Measurements from ENCODE around the gene C4orf51. TPM values are rescaled to one million over a fixed set of nuclear protein-coding genes. Genes with fewer than 3 reads are reported as not detected.
"Not testable (repeated sequence)": the region's sequence is repeated elsewhere in the genome, so short reads cannot be mapped to it uniquely, and the experiment has no call there.

C4orf51 gene
- not detected for total RNA-seq

GRCh38 chr4:145679991-145680455, at the start of gene C4orf51:
C4orf51 (plus strand) TSS chr4:145680146; CDS start chr4:145680204, 58 bp downstream.
- no peak within 1 kb of the TSS for H3K27ac Mint-ChIP-seq
- no peaks in the 10 kb centered on the region for H3K4me1 Mint-ChIP-seq (ENCODE audit: low read depth in 2 of 2)
- peaks cover 9 to 23% of the 10 kb centered on the region in 2 donors for H3K27me3 Mint-ChIP-seq
- no peaks in the 10 kb centered on the region for H3K36me3 Mint-ChIP-seq
- no peaks in the 10 kb centered on the region for H3K9me3 Mint-ChIP-seq
- no peak for DNase-seq (ENCODE audit: low spot score)
- H3K4me3 Mint-ChIP-seq = no peak within 1 kb of the TSS
- no peak for ATAC-seq

- Mint-ChIP-seq H3K4me1 (ENCODE audit: low read depth in 2 of 2) (peaks cover 16 to 32% of the 10 kb centered on the region in 2 donors), H3K36me3 (peaks cover 13% of the 10 kb centered on the region), H3K27me3 (no peaks in the 10 kb centered on the region), H3K27ac (peak overlapping the region in 1 of 2 donors; percentile 54), H3K4me3 (no peak overlapping the region), H3K9me3 (no peaks in the 10 kb centered on the region)
- DNase-seq (ENCODE audit: low spot score) (no peak), ATAC-seq (no peak)
Measured at GRCh38 chr4:145635117-145635516, 44.8 kb upstream of the C4orf51 start.

- Mint-ChIP-seq H3K36me3 (peaks cover 12% of the 10 kb centered on the region), H3K9me3 (no peaks in the 10 kb centered on the region), H3K27me3 (no peaks in the 10 kb centered on the region), H3K27ac (peak overlapping the region in 1 of 2 donors; percentile 54), H3K4me3 (no peak overlapping the region), H3K4me1 (ENCODE audit: low read depth in 2 of 2) (peaks cover 16 to 30% of the 10 kb centered on the region in 2 donors)
- DNase-seq (ENCODE audit: low spot score) = no peak
- ATAC-seq = no peak
Measured at GRCh38 chr4:145635630-145636029, 44.3 kb upstream of the C4orf51 start.

GRCh38 chr4:145639186-145639698, 40.7 kb upstream of the C4orf51 start:
- Mint-ChIP-seq H3K27ac (no peak overlapping the region), H3K36me3 (peaks cover 5% of the 10 kb centered on the region), H3K27me3 (no peaks in the 10 kb centered on the region), H3K4me1 (ENCODE audit: low read depth in 2 of 2) (peaks cover 0 to 17% of the 10 kb centered on the region in 2 donors), H3K4me3 (no peak overlapping the region), H3K9me3 (no peaks in the 10 kb centered on the region)
- ATAC-seq (no peak), DNase-seq (ENCODE audit: low spot score) (no peak)

- not testable (repeated sequence) for H3K4me1 Mint-ChIP-seq (ENCODE audit: low read depth in 2 of 2); H3K27ac Mint-ChIP-seq; H3K36me3 Mint-ChIP-seq; H3K9me3 Mint-ChIP-seq; DNase-seq (ENCODE audit: low spot score); ATAC-seq; H3K27me3 Mint-ChIP-seq; H3K4me3 Mint-ChIP-seq
Measured at GRCh38 chr4:145640236-145640635, 39.7 kb upstream of the C4orf51 start.

GRCh38 chr4:145643295-145643694, 36.7 kb upstream of the C4orf51 start:
- no peak for ATAC-seq

GRCh38 chr4:145644699-145645098, 35.2 kb upstream of the C4orf51 start:
- no peak for ATAC-seq
- Mint-ChIP-seq H3K4me1 (ENCODE audit: low read depth in 2 of 2) (peaks cover 0 to 5% of the 10 kb centered on the region in 2 donors), H3K36me3 (peaks cover 17% of the 10 kb centered on the region), H3K4me3 (no peak overlapping the region), H3K27ac (no peak overlapping the region), H3K27me3 (no peaks in the 10 kb centered on the region), H3K9me3 (no peaks in the 10 kb centered on the region)
- no peak for DNase-seq (ENCODE audit: low spot score)

More at GRCh38 chr4:145643295-145643694, 36.7 kb upstream of the C4orf51 start:
- Mint-ChIP-seq H3K4me3 (no peak overlapping the region), H3K36me3 (peaks cover 23% of the 10 kb centered on the region), H3K4me1 (ENCODE audit: low read depth in 2 of 2) (peaks cover 0 to 5% of the 10 kb centered on the region in 2 donors), H3K27me3 (no peaks in the 10 kb centered on the region), H3K9me3 (no peaks in the 10 kb centered on the region), H3K27ac (no peak overlapping the region)
- no peak for DNase-seq (ENCODE audit: low spot score)

GRCh38 chr4:145656156-145656555, 23.8 kb upstream of the C4orf51 start:
- no peaks in the 10 kb centered on the region for H3K4me1 Mint-ChIP-seq (ENCODE audit: low read depth in 2 of 2)
- ATAC-seq = no peak
- H3K4me3 Mint-ChIP-seq = no peak overlapping the region
- H3K9me3 Mint-ChIP-seq = no peaks in the 10 kb centered on the region
- H3K27me3 Mint-ChIP-seq = no peaks in the 10 kb centered on the region
- no peak for DNase-seq (ENCODE audit: low spot score)
- H3K27ac Mint-ChIP-seq = no peak overlapping the region
- H3K36me3 Mint-ChIP-seq = peaks cover 37% of the 10 kb centered on the region

GRCh38 chr4:145660064-145660463, 19.9 kb upstream of the C4orf51 start:
- Mint-ChIP-seq H3K36me3 (peaks cover 45% of the 10 kb centered on the region), H3K9me3 (peaks cover 6% of the 10 kb centered on the region), H3K27ac (no peak overlapping the region), H3K27me3 (no peaks in the 10 kb centered on the region), H3K4me1 (ENCODE audit: low read depth in 2 of 2) (no peaks in the 10 kb centered on the region), H3K4me3 (no peak overlapping the region)
- no peak for DNase-seq (ENCODE audit: low spot score)
- no peak for ATAC-seq

- ATAC-seq (no peak), DNase-seq (ENCODE audit: low spot score) (no peak)
- H3K4me3 Mint-ChIP-seq = no peak overlapping the region
- H3K36me3 Mint-ChIP-seq = peaks cover 23% of the 10 kb centered on the region
- no peak overlapping the region for H3K27ac Mint-ChIP-seq
- H3K27me3 Mint-ChIP-seq = no peaks in the 10 kb centered on the region
- H3K9me3 Mint-ChIP-seq = peaks cover 6% of the 10 kb centered on the region
- H3K4me1 Mint-ChIP-seq (ENCODE audit: low read depth in 2 of 2) = no peaks in the 10 kb centered on the region
Measured at GRCh38 chr4:145663194-145663593, 16.8 kb upstream of the C4orf51 start.

GRCh38 chr4:145665773-145666172, 14.2 kb upstream of the C4orf51 start:
- H3K27me3 Mint-ChIP-seq = no peaks in the 10 kb centered on the region
- H3K9me3 Mint-ChIP-seq = peaks cover 6% of the 10 kb centered on the region
- ATAC-seq (no peak), DNase-seq (ENCODE audit: low spot score) (no peak)
- no peak overlapping the region for H3K27ac Mint-ChIP-seq
- no peak overlapping the region for H3K4me3 Mint-ChIP-seq
- no peaks in the 10 kb centered on the region for H3K4me1 Mint-ChIP-seq (ENCODE audit: low read depth in 2 of 2)
- peaks cover 9% of the 10 kb centered on the region for H3K36me3 Mint-ChIP-seq

GRCh38 chr4:145670422-145670821, 9.5 kb upstream of the C4orf51 start:
- H3K27ac Mint-ChIP-seq = no peak overlapping the region
- no peaks in the 10 kb centered on the region for H3K9me3 Mint-ChIP-seq
- H3K4me1 Mint-ChIP-seq (ENCODE audit: low read depth in 2 of 2) = no peaks in the 10 kb centered on the region
- H3K4me3 Mint-ChIP-seq = no peak overlapping the region
- no peaks in the 10 kb centered on the region for H3K27me3 Mint-ChIP-seq
- no peaks in the 10 kb centered on the region for H3K36me3 Mint-ChIP-seq
- ATAC-seq (no peak), DNase-seq (ENCODE audit: low spot score) (no peak)

GRCh38 chr4:145679520-145679919, 426 bp upstream of the C4orf51 start:
- H3K4me1 Mint-ChIP-seq (ENCODE audit: low read depth in 2 of 2) = no peaks in the 10 kb centered on the region
- no peak for DNase-seq (ENCODE audit: low spot score)
- H3K9me3 Mint-ChIP-seq = no peaks in the 10 kb centered on the region
- H3K27ac Mint-ChIP-seq = no peak overlapping the region
- ATAC-seq = no peak
- no peaks in the 10 kb centered on the region for H3K36me3 Mint-ChIP-seq
- H3K27me3 Mint-ChIP-seq = peaks cover 9 to 19% of the 10 kb centered on the region in 2 donors
- H3K4me3 Mint-ChIP-seq = no peak overlapping the region

GRCh38 chr4:145680902-145681301, 956 bp downstream of the C4orf51 start:
- Mint-ChIP-seq H3K9me3 (no peaks in the 10 kb centered on the region), H3K36me3 (no peaks in the 10 kb centered on the region), H3K27me3 (peaks cover 12 to 23% of the 10 kb centered on the region in 2 donors), H3K4me1 (ENCODE audit: low read depth in 2 of 2) (no peaks in the 10 kb centered on the region), H3K27ac (no peak overlapping the region), H3K4me3 (no peak overlapping the region)
- DNase-seq (ENCODE audit: low spot score) = no peak
- no peak for ATAC-seq

- Mint-ChIP-seq H3K27ac (no peak overlapping the region), H3K9me3 (no peaks in the 10 kb centered on the region), H3K4me1 (ENCODE audit: low read depth in 2 of 2) (no peaks in the 10 kb centered on the region), H3K27me3 (peaks cover 14 to 23% of the 10 kb centered on the region in 2 donors), H3K36me3 (no peaks in the 10 kb centered on the region), H3K4me3 (no peak overlapping the region)
- DNase-seq (ENCODE audit: low spot score) (no peak), ATAC-seq (no peak)
Measured at GRCh38 chr4:145681518-145681917, 1.6 kb downstream of the C4orf51 start.

Data from natural killer cell treated with Interleukin-12 subunit alpha and Interleukin-12 subunit beta and Interleukin-15 and Interleukin-18, amount 100 ng/mL, for 72 hours (primary cell).